HG03432 (cell line): ENCODE measurements around the gene SPDEF.

Source experiments
- ATAC-seq: cut with Tn5 transposase; IDR thresholded peaks from one replicate; pipeline ENCODE4 v1.9.1; 2021; ENCODE audit warnings: mild to moderate bottlenecking, moderate library complexity; ENCODE audit not compliant: unreplicated experiment

The SPDEF gene

GRCh38 chr6:34556031-34556471 is at the start of gene SPDEF:
SPDEF (minus strand) TSS chr6:34556329; CDS start chr6:34544455, 11,874 bp downstream.
- ATAC-seq = no peak

GRCh38 chr6:34603707-34604106 is 47.6 kb upstream of the SPDEF start:
- no peak for ATAC-seq

GRCh38 chr6:34602318-34603111 is 46.4 kb upstream of the SPDEF start:
- ATAC-seq = no peak

- no peak for ATAC-seq
Observed at GRCh38 chr6:34601706-34602105, 45.6 kb upstream of the SPDEF start.

GRCh38 chr6:34600796-34601195 is 44.7 kb upstream of the SPDEF start:
- ATAC-seq = no peak

GRCh38 chr6:34600101-34600500 is 44.0 kb upstream of the SPDEF start:
- ATAC-seq = no peak

GRCh38 chr6:34598712-34599111 is 42.6 kb upstream of the SPDEF start:
- ATAC-seq = no peak

GRCh38 chr6:34597605-34598353 is 41.6 kb upstream of the SPDEF start:
- ATAC-seq = no peak

- no peak for ATAC-seq
Observed at GRCh38 chr6:34596798-34597197, 40.7 kb upstream of the SPDEF start.

GRCh38 chr6:34595332-34596184 is 39.4 kb upstream of the SPDEF start:
- ATAC-seq = no peak

- no peak for ATAC-seq
Observed at GRCh38 chr6:34593701-34594100, 37.6 kb upstream of the SPDEF start.

GRCh38 chr6:34592208-34592952 is 36.3 kb upstream of the SPDEF start:
- ATAC-seq = no peak

- no peak for ATAC-seq
Observed at GRCh38 chr6:34589691-34590090, 33.6 kb upstream of the SPDEF start.

GRCh38 chr6:34589140-34589539 is 33.0 kb upstream of the SPDEF start:
- no peak for ATAC-seq

- no peak for ATAC-seq
Observed at GRCh38 chr6:34587851-34588250, 31.7 kb upstream of the SPDEF start.

GRCh38 chr6:34587325-34587724 is 31.2 kb upstream of the SPDEF start:
- no peak for ATAC-seq

- ATAC-seq = no peak
Observed at GRCh38 chr6:34586327-34587040, 30.4 kb upstream of the SPDEF start.

GRCh38 chr6:34585512-34586061 is 29.5 kb upstream of the SPDEF start:
- ATAC-seq = no peak

GRCh38 chr6:34585108-34585507 is 29.0 kb upstream of the SPDEF start:
- ATAC-seq = no peak

GRCh38 chr6:34584694-34585093 is 28.6 kb upstream of the SPDEF start:
- no peak for ATAC-seq
